SU-DHL-6 (cell line): ENCODE measurements around the gene CLK4.

Experiments used
- H2AFZ ChIP-seq: fragments of 200-600 bp; sonication (generic); 2 replicates; pipeline ENCODE4 v1.6.1; 2014; ENCODE audit warnings: low read depth, mild to moderate bottlenecking, moderate library complexity, mixed read lengths, antibody characterized with exemption, low read length; ENCODE audit not compliant: severe bottlenecking
- H3F3A ChIP-seq: fragments of 200-600 bp; shearing (Covaris generic); 2 replicates; pipeline ENCODE4 v1.6.0; 2016; ENCODE audit warnings: antibody characterized with exemption, mild to moderate bottlenecking; ENCODE audit not compliant: insufficient read depth
- H3K27ac ChIP-seq: fragments of 200-600 bp; sonication (generic); 2 replicates; pipeline ENCODE4 v1.5.1; 2016; ENCODE audit warnings: low read depth, mild to moderate bottlenecking, low read length, moderate library complexity, mixed read lengths
- H3K27me3 ChIP-seq: fragments of 200-600 bp; sonication (generic), shearing (Covaris generic); 2 replicates; pipeline ENCODE4 v1.6.0; 2014; ENCODE audit warnings: mild to moderate bottlenecking, low read length
- H3K36me3 ChIP-seq: fragments of 200-600 bp; sonication (generic); 2 replicates; pipeline ENCODE4 v1.6.1; 2014; ENCODE audit warnings: mild to moderate bottlenecking, low read length, mixed read lengths
- H3K4me2 ChIP-seq: fragments of 300-600, 200-600 bp; shearing (Covaris generic), sonication (generic); 2 replicates; pipeline ENCODE4 v1.6.0; 2014; ENCODE audit warnings: low read length, low read depth, mild to moderate bottlenecking; ENCODE audit not compliant: poor library complexity, severe bottlenecking
- H3K4me3 ChIP-seq: fragments of 200-600 bp; sonication (generic); 2 replicates; pipeline ENCODE4 v1.5.1; 2014; ENCODE audit warnings: antibody characterized with exemption, low read length, mild to moderate bottlenecking, mixed read lengths; ENCODE audit not compliant: insufficient read depth, poor library complexity, severe bottlenecking
- H3K79me2 ChIP-seq: fragments of 200-600 bp; sonication (generic); 2 replicates; pipeline ENCODE4 v1.6.1; 2014; ENCODE audit warnings: mild to moderate bottlenecking, low read length, moderate library complexity; ENCODE audit not compliant: insufficient read depth
- H3K9ac ChIP-seq: fragments of 200-600 bp; sonication (generic); 2 replicates; pipeline ENCODE4 v1.7.0; 2014; ENCODE audit warnings: mild to moderate bottlenecking, low read length
- H3K9me2 ChIP-seq: fragments of 200-600 bp; sonication (generic); replicated peaks from 2 replicates; pipeline ENCODE4 v1.6.1; 2014; ENCODE audit warnings: low read length; ENCODE audit not compliant: insufficient read depth
- H3K9me3 ChIP-seq: fragments of 200-600 bp; sonication (generic); 2 replicates; pipeline ENCODE4 v1.6.1; 2014; ENCODE audit warnings: low read length, mixed read lengths; ENCODE audit not compliant: insufficient read depth
- H4K20me1 ChIP-seq: fragments of 200-600 bp; sonication (generic); 2 replicates; pipeline ENCODE4 v1.6.1; 2014; ENCODE audit warnings: low read depth, mild to moderate bottlenecking, antibody characterized with exemption, low read length, moderate library complexity, mixed read lengths
- CTCF ChIP-seq: fragments of 200-600 bp; sonication (generic); IDR thresholded peaks from one replicate; pipeline ENCODE4 v1.5.1; 2017; ENCODE audit warnings: antibody characterized with exemption, mild to moderate bottlenecking, low read length, moderate library complexity; ENCODE audit not compliant: insufficient read depth, poor library complexity, severe bottlenecking
- EZH2phosphoT487 ChIP-seq: fragments of 200-600 bp; sonication (generic), shearing (Covaris generic); conservative IDR thresholded peaks from 2 replicates; pipeline ENCODE4 v1.6.1; 2018; ENCODE audit warnings: mild to moderate bottlenecking, antibody characterized with exemption, low read length, moderate library complexity, mixed read lengths

CLK4 gene

GRCh38 chr5:178605788-178606187, 21.1 kb downstream of the CLK4 start:
- Histone ChIP-seq H3K27ac (no peak overlapping the region), H3K9me2 (no peaks in the 10 kb centered on the region), H3K36me3 (peaks cover 57% of the 10 kb centered on the region), H3K4me2 (no peak overlapping the region), H3F3A (no peaks in the 10 kb centered on the region), H3K79me2 (no peaks in the 10 kb centered on the region), H3K9me3 (no peaks in the 10 kb centered on the region), H2AFZ (no peak overlapping the region), H3K27me3 (no peaks in the 10 kb centered on the region), H3K9ac (no peak overlapping the region), H4K20me1 (no peaks in the 10 kb centered on the region; the same call in 1 of the 2 replicates), H3K4me3 (no peak overlapping the region)
- TF ChIP-seq EZH2phosphoT487: no peak
- TF ChIP-seq CTCF: no peak

GRCh38 chr5:178602752-178603151, 24.1 kb downstream of the CLK4 start:
- H2AFZ ChIP-seq: no peak overlapping the region
- H3K27me3 ChIP-seq: no peaks in the 10 kb centered on the region
- TF ChIP-seq CTCF (no peak), EZH2phosphoT487 (no peak)
- no peak overlapping the region for H3K4me3 ChIP-seq
- H3K79me2 ChIP-seq: no peaks in the 10 kb centered on the region
- no peaks in the 10 kb centered on the region for H4K20me1 ChIP-seq
- no peak overlapping the region for H3K4me2 ChIP-seq
- H3K9me2 ChIP-seq: no peaks in the 10 kb centered on the region
- H3K9me3 ChIP-seq: no peaks in the 10 kb centered on the region
- H3K27ac ChIP-seq: no peak overlapping the region
- H3K9ac ChIP-seq: no peak overlapping the region
- no peaks in the 10 kb centered on the region for H3F3A ChIP-seq
- H3K36me3 ChIP-seq: peaks cover 49% of the 10 kb centered on the region

- no peaks in the 10 kb centered on the region for H3K9me2 ChIP-seq
- no peak overlapping the region for H3K9ac ChIP-seq
- H3K79me2 ChIP-seq: no peaks in the 10 kb centered on the region
- H3F3A ChIP-seq: no peaks in the 10 kb centered on the region
- H3K27me3 ChIP-seq: no peaks in the 10 kb centered on the region
- H2AFZ ChIP-seq: no peak overlapping the region
- H3K9me3 ChIP-seq: peaks cover 20% of the 10 kb centered on the region; the same call in 1 of the 2 replicates
- no peak overlapping the region for H3K4me3 ChIP-seq
- H3K36me3 ChIP-seq: peaks cover 26% of the 10 kb centered on the region
- TF ChIP-seq CTCF (no peak), EZH2phosphoT487 (no peak)
- no peak overlapping the region for H3K27ac ChIP-seq
- H4K20me1 ChIP-seq: no peaks in the 10 kb centered on the region
- no peak overlapping the region for H3K4me2 ChIP-seq
Measured at GRCh38 chr5:178595750-178596149, 31.1 kb downstream of the CLK4 start.

- Histone ChIP-seq H3K9ac (no peak overlapping the region), H3K27me3 (no peaks in the 10 kb centered on the region), H3K4me2 (no peak overlapping the region), H2AFZ (no peak overlapping the region), H3K9me2 (no peaks in the 10 kb centered on the region), H3K36me3 (peaks cover 20% of the 10 kb centered on the region), H3F3A (no peaks in the 10 kb centered on the region), H3K27ac (no peak overlapping the region), H3K4me3 (no peak overlapping the region), H3K79me2 (no peaks in the 10 kb centered on the region), H4K20me1 (no peaks in the 10 kb centered on the region), H3K9me3 (peaks cover 20% of the 10 kb centered on the region; the same call in 1 of the 2 replicates)
- TF ChIP-seq EZH2phosphoT487: no peak
- no peak for TF ChIP-seq CTCF
Measured at GRCh38 chr5:178595150-178595549, 31.7 kb downstream of the CLK4 start.
